GM21723 (cell line): ENCODE results near the gene SMOC2.

ENCODE experiments used
- ATAC-seq: cut with Tn5 transposase; IDR thresholded peaks from one replicate; pipeline ENCODE4 v1.9.1; 2021; ENCODE audit warnings: mild to moderate bottlenecking, moderate library complexity; ENCODE audit not compliant: unreplicated experiment

SMOC2 gene

GRCh38 chr6:168441434-168442391 lies 729 bp downstream of the SMOC2 start:
- no peak for ATAC-seq

GRCh38 chr6:168442646-168443045 lies 1.7 kb downstream of the SMOC2 start:
- no peak for ATAC-seq

GRCh38 chr6:168447282-168447681 lies 6.3 kb downstream of the SMOC2 start:
- ATAC-seq, result no peak

GRCh38 chr6:168447700-168448099 lies 6.7 kb downstream of the SMOC2 start:
- no peak for ATAC-seq

GRCh38 chr6:168448243-168448855 lies 7.4 kb downstream of the SMOC2 start:
- ATAC-seq, result no peak

GRCh38 chr6:168450917-168451316 lies 9.9 kb downstream of the SMOC2 start:
- ATAC-seq, result no peak

- no peak for ATAC-seq
These were observed 11.0 kb downstream of the SMOC2 start for GRCh38 chr6:168451805-168452517.

- ATAC-seq, result no peak
These were observed 11.8 kb downstream of the SMOC2 start for GRCh38 chr6:168452685-168453377.

GRCh38 chr6:168455847-168456530 lies 15.0 kb downstream of the SMOC2 start:
- ATAC-seq, result no peak

GRCh38 chr6:168456907-168457652 lies 16.1 kb downstream of the SMOC2 start:
- no peak for ATAC-seq

- ATAC-seq, result no peak
These were observed 16.6 kb downstream of the SMOC2 start for GRCh38 chr6:168457653-168457934.

GRCh38 chr6:168458101-168458500 lies 17.1 kb downstream of the SMOC2 start:
- no peak for ATAC-seq

- no peak for ATAC-seq
These were observed 18.6 kb downstream of the SMOC2 start for GRCh38 chr6:168459572-168459971.

- ATAC-seq, result no peak
These were observed 21.4 kb downstream of the SMOC2 start for GRCh38 chr6:168462289-168462853.

GRCh38 chr6:168464546-168464945 lies 23.6 kb downstream of the SMOC2 start:
- no peak for ATAC-seq

- ATAC-seq, result no peak
These were observed 27.1 kb downstream of the SMOC2 start for GRCh38 chr6:168468045-168468444.

GRCh38 chr6:168469521-168469920 lies 28.5 kb downstream of the SMOC2 start:
- ATAC-seq, result no peak

- no peak for ATAC-seq
These were observed 28.9 kb downstream of the SMOC2 start for GRCh38 chr6:168469926-168470325.

- ATAC-seq, result no peak
These were observed 31.4 kb downstream of the SMOC2 start for GRCh38 chr6:168472363-168472762.

GRCh38 chr6:168473197-168473596 lies 32.2 kb downstream of the SMOC2 start:
- ATAC-seq, result no peak
